Fibroblast of skin of scalp (primary cell): ENCODE data around the gene PARD6B. TPM values are rescaled to one million over a fixed set of nuclear protein-coding genes. Genes with fewer than 3 reads are reported as not detected.
"Not testable (repeated sequence)": the region's sequence is repeated elsewhere in the genome, so short reads cannot be mapped to it uniquely, and the experiment has no call there.

Source experiments
- DNase-seq: peaks from one replicate; pipeline ENCODE4 v3.0.0-alpha.2; 2013
- polyA plus RNA-seq, 2 experiments: library from polyadenylated mRNA; unstranded; fragments of 120-200 nt; gene quantifications; one replicate each; pipeline ENCODE4 v1.2.1, GENCODE V29; 2013; ENCODE audit not compliant: insufficient read length in 2 of 2

PARD6B gene
- 0.04 TPM for polyA plus RNA-seq (2013, experiment 1 of 2; ENCODE audit: insufficient read length)
- polyA plus RNA-seq (2013, experiment 2 of 2; ENCODE audit: insufficient read length) = 0.23 TPM

DNA sequence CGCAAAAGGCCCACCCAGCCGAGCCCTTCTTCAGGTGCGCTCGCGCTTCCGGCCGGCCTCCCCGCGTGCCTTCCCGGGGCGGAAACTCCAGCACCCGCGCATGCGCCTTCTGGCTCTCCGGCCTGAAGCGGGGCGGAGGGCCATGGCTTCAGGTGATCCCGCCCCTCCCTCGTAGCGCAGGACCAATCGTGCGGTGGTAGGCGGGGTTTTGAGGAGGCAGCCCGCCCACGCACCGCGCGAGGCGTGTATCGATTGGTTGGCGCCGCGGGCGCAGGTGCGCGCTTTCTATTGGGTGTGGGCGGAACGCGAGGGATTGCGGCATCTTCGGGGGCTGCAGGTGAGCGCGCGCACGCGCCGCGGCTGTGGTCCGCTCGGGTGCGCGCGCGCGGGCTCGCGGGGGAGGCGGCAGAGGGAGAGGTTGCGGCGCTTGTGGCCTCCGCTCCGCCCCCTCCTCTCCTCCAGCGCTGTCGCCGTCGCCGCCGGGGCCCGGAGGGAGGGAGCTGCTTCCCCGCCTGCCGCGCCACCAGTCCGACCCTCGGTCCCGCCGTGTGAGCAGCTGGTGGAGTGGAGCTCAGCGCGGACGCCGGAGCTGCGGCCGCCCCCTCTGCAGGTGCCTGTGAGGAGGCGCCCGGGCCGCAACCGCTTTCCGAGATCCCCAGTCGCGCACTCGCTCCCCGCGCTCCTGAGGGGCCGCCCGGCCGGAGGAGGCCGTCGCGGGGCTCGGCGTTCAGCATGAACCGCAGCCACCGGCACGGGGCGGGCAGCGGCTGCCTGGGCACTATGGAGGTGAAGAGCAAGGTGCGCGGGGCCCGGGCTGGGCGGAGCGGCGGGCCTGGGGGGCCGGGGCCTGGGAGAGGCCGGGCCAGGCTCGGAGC is at the start of gene PARD6B:
Gene PARD6B, plus strand, starts transcription at position 526 of the 875 bp plus-strand sequence. Its CDS starts 207 bp downstream, at position 733.
- DNase-seq = peak; percentile 90

- no peak for DNase-seq
Observed at GRCh38 chr20:50682065-50682464, 49.3 kb upstream of the PARD6B start.

GRCh38 chr20:50682947-50683530 is 48.3 kb upstream of the PARD6B start:
- no peak for DNase-seq

DNA sequence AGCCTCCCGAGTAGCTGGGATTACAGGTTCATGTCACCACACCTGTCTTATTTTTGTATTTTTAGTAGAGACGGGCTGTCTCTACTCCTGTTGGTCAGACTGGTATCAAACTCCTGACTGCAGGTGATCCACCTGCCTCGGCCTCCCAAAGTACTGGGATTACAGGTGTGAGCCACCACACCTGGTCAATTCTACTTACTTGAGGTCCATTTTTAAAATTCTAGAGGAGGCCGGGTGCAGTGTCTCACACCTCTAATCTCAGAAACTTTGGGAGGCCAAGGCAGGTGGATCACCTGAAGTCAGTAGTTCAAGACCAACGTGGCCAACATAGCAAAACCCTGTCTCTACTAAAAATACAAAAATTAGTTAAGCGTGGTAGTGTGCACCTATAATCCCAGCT is 47.8 kb upstream of the PARD6B start:
- no peak for DNase-seq

GRCh38 chr20:50686821-50687220 is 44.6 kb upstream of the PARD6B start:
- DNase-seq = no peak

DNA sequence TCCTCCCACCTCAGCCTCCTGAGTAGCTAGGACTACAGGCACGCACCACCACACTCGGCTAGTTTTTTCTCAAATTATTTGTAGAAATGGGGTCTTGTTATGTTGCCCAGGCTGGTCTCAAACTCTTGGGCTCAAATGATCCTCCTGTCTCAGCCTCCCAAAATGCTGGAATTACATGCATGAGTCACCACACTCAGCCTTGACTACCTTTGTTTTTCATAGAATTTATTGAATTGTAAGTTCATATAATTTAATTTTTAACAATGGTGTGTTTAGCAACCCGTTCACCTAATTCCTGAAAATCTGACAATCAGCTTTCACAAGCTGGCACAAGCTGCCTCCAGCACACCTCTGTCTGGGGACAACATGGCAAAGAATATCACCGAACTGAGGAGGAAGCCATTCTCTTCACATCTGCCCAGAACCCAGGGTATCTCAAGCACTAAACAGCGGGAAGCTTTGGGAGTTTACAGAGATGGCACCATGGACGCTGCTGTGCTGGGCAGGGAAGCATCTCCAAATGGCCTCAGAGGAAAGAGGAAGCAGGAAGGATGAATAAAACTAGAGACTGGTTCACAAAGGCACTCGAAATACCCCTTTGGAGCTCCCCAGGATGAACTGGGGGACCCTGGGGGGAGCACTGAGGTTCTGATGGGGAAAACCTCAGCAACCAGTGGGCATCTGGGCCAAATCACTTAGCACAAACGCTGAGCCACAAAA is 43.0 kb upstream of the PARD6B start:
- no peak for DNase-seq

DNA sequence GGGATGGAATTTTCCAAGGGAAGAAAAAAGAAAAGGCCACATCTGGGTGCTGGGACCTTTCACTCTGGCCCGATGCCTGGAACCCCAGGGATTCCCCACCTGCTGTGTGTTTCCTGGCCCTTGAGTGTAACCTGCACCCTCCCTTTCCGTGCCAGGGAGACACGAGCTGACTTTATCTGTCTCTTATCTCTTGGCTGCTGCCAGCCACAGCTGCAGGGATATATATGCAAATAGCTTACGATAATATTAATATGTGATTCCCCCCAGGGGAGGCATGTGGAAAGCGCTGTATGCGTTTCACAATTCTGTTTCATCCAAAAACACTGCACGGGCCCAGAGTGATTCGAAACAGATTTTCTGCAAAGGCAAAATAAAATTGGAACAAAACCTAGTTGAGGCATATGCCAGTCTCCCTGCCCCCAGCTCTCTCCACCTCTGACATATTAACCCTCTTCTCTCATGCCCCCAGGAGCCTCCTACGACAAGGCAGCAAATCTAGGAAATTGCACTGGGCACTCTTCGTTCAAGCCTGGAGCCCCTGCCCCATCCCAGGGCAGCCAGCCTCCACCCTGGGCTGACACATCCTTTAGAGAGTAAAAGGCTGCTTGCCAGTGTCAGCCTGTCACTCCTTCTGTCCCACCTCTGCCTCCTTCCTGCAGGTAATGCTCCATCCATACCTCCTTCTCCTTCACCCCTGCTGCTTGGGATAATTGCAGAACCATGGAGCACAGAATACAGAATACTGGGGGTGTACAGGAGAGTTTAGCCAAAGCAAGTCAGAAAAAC is 41.3 kb upstream of the PARD6B start:
- DNase-seq = peak; percentile 36

DNA sequence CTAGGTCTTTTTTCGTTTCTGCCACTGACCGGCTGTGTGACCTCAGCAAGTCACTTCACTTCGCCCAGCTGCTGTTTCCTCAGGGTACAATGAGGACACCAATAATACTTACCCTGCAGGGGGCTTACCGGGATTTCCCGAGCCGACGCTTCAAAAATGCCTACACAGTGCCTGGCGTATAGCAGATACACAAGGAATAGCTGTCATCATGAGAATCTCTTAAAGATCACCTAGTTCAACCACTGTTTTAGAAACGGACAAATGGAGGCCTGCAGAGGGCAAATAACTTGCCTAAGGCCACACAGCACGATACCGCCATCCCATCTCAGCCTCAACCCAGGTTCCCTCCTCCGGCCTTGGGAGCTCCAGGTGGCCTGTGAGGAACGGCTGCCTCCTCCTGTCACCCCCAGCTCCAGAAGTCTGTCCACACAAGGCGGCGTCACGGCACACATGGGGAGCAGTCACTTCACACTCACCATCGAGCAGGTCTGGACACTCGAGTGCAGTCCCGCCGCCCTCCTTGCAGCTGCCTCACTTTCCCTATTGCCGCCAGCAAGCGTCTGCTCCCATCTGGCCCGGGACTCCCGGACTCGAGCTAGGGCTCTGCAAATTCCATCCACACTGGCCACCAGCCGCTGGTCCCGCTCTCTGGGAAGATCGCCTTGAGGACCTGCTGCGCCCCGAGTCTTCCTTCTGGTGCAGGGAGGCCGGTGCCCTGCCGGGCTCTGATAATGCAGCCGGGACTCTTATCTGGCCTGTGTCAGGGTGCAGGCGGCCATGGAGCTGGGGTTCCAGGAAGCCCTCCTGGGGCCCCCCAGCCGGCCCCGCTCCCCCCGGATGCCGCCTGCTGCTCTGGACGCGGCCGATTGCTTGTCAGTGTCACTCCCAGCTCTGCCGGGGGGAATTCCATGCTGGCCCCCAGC is 40.5 kb upstream of the PARD6B start, which contains the start of gene RIPOR3:
Gene RIPOR3, minus strand, starts transcription at position 893 of the 923 bp plus-strand sequence. Its CDS starts 414 bp downstream, at position 479.
- no peak for DNase-seq

- DNase-seq = peak; percentile 60
Observed at GRCh38 chr20:50691573-50692551, 39.5 kb upstream of the PARD6B start.

DNA sequence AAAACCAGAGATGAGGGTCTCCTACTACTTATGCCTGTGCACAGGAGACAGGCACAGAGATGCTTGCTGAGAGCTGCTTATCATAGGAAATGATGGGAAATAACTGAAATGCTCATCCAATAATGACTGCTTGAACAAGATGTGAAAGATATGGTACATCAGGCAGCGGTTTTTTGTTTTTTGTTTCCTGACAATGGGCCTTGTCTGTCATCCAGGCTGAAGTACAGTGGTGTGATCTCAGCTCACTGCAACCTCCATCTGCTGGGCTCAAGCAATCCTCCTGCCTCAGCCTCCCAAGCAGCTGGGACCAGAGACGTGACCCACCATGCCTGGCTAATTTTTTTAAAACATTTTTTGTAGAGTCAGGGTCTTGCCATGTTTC is 38.8 kb upstream of the PARD6B start:
- DNase-seq = no peak

DNA sequence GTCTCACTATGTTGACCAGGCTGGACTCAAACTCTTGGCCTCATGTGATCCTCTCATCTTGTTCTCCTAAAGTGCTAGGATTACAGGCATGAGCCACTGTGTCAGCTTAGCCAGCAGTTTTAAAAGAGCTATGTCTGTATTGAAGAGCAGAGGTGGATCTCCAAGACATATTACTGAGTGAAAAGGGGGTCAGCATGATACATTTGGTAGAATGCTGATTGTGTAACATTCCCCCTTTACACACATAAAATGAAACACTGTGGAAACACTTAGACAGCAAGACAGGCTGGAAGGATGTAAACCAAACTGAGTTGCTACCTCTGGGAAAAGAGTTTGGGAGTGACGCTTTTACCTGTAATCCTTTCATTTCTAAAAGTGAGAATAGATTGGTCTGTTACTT is 38.4 kb upstream of the PARD6B start:
- DNase-seq = no peak

- DNase-seq = no peak
Observed at GRCh38 chr20:50694379-50695134, 36.8 kb upstream of the PARD6B start.

GRCh38 chr20:50695135-50695872 is 36.1 kb upstream of the PARD6B start:
- DNase-seq = no peak

DNA sequence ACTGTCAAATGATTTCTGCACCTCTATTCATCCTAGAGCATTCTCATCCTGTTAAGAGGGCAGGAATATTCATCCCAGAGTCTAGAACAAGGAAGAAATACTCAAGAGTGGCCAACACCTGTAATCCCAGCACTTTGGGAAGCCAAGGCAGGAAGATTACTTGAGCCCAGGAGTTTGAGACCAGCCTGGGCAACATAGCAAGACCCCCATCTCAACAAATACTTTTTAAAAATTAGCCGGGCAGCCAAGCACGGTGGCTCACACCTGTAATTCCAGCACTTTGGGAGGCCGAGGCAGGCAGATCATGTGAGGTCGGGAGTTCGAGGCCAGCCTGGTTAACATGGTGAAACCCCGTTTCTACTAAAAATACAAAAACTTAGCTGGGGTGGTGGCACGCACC is 33.1 kb upstream of the PARD6B start:
- not testable (repeated sequence) for DNase-seq

DNA sequence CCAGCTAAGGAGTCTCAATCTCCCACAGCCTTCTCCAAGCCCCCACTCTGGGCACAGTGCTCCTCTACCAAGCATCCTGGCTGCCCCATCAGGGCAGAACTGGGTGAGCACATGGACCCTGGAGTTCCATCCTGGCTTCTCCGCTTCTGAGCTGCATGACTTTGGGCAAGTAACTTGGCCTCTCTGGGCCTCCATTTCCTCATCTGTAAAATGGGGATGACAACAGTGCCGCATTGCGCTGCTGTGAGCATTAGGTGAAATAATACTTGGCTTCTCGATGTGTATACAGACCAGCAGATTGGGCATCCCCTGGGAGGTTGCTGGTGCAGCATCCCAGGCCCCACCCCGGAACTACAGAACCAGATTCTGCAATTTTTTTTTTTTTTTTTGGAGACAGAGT is 31.7 kb upstream of the PARD6B start:
- no peak for DNase-seq

- DNase-seq = peak; percentile 77
Observed at GRCh38 chr20:50701041-50701963, 30.1 kb upstream of the PARD6B start.
